Mucosa of rectum (tissue), 2 donors: ENCODE measurements around the gene EFNA1.

ENCODE experiments used
- H3K27ac ChIP-seq, 2 donors: one replicate each; pipeline ENCODE4 v1.7.0; 2013; ENCODE audit warnings: inconsistent platforms in 2 of 2, low read depth in 2 of 2, low read length in 2 of 2
- H3K27me3 ChIP-seq, 2 donors: one replicate each; pipeline ENCODE4 v1.7.0; 2013; ENCODE audit warnings: low read length in 2 of 2; ENCODE audit not compliant: control insufficient read depth in 2 of 2, insufficient read depth in 2 of 2
- H3K36me3 ChIP-seq, 2 donors: one replicate each; pipeline ENCODE4 v1.7.0; 2013; ENCODE audit warnings: low read length in 2 of 2; ENCODE audit not compliant: control insufficient read depth in 2 of 2, insufficient read depth in 2 of 2
- H3K4me1 ChIP-seq, 2 donors: one replicate each; pipeline ENCODE4 v1.7.0; 2013; ENCODE audit warnings: low read length in 2 of 2, mild to moderate bottlenecking in 1 of 2; ENCODE audit not compliant: control insufficient read depth in 2 of 2, insufficient read depth in 2 of 2
- H3K4me3 ChIP-seq, 2 donors: one replicate each; pipeline ENCODE4 v1.7.0; 2013; ENCODE audit warnings: low read length in 2 of 2
- H3K9ac ChIP-seq, 2 donors: one replicate each; pipeline ENCODE4 v1.7.0; 2013; ENCODE audit warnings: low read length in 2 of 2, low read depth in 1 of 2, mild to moderate bottlenecking in 1 of 2
- H3K9me3 ChIP-seq, 2 donors: one replicate each; pipeline ENCODE4 v1.7.0; 2013; ENCODE audit warnings: low read length in 2 of 2; ENCODE audit not compliant: control insufficient read depth in 2 of 2
- donor health status: healthy.
- donor health status: Normal muscosa, but diverticular disease.

The EFNA1 gene

DNA sequence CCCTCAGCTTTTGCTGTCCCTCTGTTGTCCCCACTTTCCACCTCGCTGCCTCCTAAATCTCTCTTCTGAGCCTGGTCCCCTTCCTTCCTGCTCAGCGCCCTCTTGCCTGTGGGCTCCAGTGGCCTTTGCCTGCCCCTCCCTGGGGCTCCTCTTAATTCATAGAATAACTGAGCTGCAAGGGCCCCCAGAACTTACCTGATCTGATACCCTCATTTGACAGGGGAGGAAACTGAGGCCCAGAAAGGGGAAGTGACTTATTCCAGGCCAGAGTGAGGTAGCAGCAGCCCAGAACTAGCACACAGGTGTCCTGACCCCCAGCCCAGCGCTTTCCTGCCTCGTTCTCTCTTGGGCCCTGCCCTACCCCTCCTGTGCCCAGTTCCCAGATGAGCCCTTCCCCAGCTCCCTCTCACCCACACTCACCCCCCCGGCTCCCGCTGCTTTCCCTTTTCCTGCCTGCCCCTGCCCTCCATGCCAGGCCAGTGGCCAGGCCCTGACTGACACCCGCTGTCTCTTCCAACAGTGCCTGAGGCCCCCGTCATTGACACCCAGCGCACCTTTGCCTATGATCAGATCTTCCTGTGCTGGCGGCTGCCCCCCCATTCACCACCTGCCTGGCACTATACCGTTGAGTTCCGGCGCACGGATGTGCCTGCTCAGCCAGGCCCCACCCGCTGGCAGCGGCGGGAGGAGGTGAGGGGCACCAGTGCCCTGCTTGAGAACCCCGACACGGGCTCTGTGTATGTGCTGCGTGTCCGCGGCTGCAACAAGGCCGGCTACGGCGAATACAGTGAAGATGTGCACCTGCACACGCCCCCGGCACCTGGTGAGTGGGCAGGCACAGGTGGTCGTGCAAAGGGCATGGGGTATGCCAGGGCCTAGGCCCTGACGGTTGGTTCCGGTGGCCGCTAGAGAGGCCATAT is 51.7 kb downstream of the EFNA1 start:
- no peaks in the 10 kb centered on the region for H3K9me3 ChIP-seq
- H3K36me3 ChIP-seq = no peaks in the 10 kb centered on the region
- H3K9ac ChIP-seq = no peak overlapping the region
- no peak overlapping the region for H3K27ac ChIP-seq
- no peaks in the 10 kb centered on the region for H3K27me3 ChIP-seq
- peaks cover 13 to 16% of the 10 kb centered on the region in 2 donors for H3K4me1 ChIP-seq
- H3K4me3 ChIP-seq = no peak overlapping the region

DNA sequence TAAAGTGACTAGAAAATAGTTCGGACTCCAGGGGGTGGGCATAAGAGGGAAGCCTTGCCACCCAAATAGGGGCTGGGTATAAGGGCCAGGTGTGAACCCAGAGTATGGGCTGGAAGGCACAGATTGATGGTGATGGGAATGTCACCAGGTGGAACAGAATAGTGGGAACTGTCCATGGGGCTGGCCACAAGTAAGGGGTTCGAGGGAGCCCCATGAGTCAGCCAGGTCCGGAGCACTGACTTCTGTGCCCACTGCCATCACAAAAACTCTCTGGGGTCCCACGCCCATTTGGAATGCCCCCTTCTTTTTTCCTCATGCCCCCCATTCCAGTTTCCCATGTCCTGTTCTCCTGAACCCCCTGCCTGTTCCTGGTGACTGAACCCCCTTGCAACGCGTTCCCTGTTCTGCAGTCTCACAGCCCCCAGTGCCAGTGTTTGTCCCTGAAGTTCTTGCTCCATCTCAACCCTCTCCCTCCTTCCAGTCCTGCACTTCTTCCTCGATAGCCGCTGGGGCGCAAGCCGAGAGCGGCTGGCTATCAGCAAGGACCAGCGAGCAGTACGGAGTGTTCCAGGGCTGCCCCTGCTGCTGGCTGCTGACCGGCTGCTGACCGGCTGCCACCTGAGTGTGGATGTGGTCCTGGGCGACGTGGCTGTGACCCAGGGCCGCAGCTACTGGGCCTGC is 53.8 kb downstream of the EFNA1 start:
- Histone ChIP-seq H3K27me3 (no peaks in the 10 kb centered on the region), H3K9ac (no peak overlapping the region), H3K4me1 (peaks cover 27 to 34% of the 10 kb centered on the region in 2 donors), H3K4me3 (no peak overlapping the region), H3K9me3 (no peaks in the 10 kb centered on the region), H3K36me3 (peaks cover 0 to 2% of the 10 kb centered on the region in 2 donors), H3K27ac (no peak overlapping the region)

GRCh38 chr1:155182052-155182550 is 54.4 kb downstream of the EFNA1 start:
- H3K4me1 ChIP-seq = peaks cover 27 to 35% of the 10 kb centered on the region in 2 donors
- no peaks in the 10 kb centered on the region for H3K9me3 ChIP-seq
- no peak overlapping the region for H3K4me3 ChIP-seq
- H3K27me3 ChIP-seq = no peaks in the 10 kb centered on the region
- H3K36me3 ChIP-seq = peaks cover 0 to 2% of the 10 kb centered on the region in 2 donors
- no peak overlapping the region for H3K9ac ChIP-seq
- no peak overlapping the region for H3K27ac ChIP-seq

- H3K9ac ChIP-seq = no peak overlapping the region
- no peak overlapping the region for H3K27ac ChIP-seq
- no peak overlapping the region for H3K4me3 ChIP-seq
- H3K27me3 ChIP-seq = no peaks in the 10 kb centered on the region
- peaks cover 34 to 39% of the 10 kb centered on the region in 2 donors for H3K4me1 ChIP-seq
- no peaks in the 10 kb centered on the region for H3K9me3 ChIP-seq
- H3K36me3 ChIP-seq = peaks cover 0 to 2% of the 10 kb centered on the region in 2 donors
Observed at GRCh38 chr1:155183775-155184221, 56.1 kb downstream of the EFNA1 start.

DNA sequence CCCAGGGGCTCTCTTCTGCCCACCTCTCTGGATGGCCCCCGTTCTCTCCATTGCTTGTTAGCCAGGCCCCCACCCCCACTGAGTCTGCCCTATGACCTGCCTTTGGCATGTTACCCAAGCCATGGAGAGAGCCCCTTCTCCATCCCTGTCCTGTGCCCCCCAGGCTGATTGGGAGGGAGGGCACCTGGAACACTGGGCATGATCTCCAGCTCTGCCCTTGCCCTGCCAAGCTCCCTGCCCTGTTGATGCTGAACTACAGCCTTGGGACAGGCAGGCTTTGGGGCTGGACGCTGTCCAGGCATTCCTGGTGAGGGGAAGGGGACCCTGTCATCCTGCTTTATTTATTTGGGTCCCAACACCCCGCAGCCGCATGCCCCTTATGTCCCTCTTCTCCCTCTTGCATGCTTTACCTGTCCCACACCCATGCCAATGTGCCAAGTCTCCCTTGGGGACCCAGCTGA is 56.7 kb downstream of the EFNA1 start:
- no peaks in the 10 kb centered on the region for H3K9me3 ChIP-seq
- peak overlapping the region; percentile 77 to 79 for H3K27ac ChIP-seq
- H3K36me3 ChIP-seq = peaks cover 0 to 2% of the 10 kb centered on the region in 2 donors
- peak overlapping the region in 1 of 2 donors; percentile 45 for H3K9ac ChIP-seq
- H3K4me3 ChIP-seq = no peak overlapping the region
- H3K4me1 ChIP-seq = peaks cover 34 to 37% of the 10 kb centered on the region in 2 donors
- H3K27me3 ChIP-seq = no peaks in the 10 kb centered on the region
